Stimulated activated CD8-positive, alpha-beta memory T cell treated with anti-CD3 and anti-CD28 coated beads, Interleukin-7, amount 100 ng/mL, for 4 hours (primary cell): ENCODE measurements around the gene CEBPG.

ENCODE experiments used
- DNase-seq, 2 donors: peaks; one replicate each; pipeline ENCODE4 v3.0.0-alpha.2; 2020; ENCODE audit warnings: low read depth in 2 of 2

Gene CEBPG

DNA sequence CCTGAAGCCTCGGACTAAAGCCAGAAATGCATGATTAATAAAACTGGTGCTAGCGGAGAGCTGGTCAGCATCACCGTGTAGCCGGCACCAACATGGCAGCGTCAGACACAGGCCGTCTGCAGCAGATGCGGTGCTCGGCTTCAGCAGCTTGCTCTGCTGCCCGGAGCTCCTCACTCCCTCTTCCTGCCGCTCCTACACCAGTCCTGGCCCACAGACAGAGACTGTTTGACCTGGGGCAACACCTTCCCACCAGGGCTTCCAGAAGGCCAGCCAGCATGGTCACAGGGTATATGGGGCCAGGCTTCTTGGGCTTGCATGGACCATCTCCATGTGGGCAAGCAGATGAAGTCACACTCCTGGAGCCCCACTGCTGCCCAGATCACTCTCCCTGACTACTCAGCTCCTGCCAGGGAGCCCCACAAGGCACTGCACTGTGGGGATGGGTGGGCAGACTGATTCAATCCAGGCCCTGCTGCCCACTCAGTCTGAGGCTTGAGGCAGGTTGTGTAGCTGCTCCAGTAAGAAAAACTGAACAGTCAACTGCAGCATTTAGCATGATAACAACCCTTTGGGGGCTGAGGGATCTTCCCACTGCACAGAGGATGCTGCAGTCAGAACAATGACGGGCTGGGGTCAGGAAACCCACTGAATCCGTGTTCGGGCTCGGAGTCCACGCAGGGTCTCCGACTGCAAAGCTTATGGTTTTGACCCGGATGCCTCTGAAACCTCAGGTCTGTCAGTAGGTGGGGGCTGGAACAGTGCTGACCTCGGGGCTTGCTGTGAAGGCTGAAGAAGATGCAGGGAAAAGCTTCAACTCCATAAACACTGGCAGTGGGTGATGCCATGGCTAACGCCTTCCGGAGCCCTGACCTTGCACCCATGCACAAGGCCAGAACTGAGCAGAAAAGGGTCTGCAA, 45.6 kb downstream of the CEBPG start:
- no peak for DNase-seq

GRCh38 chr19:33419788-33420130, 46.2 kb downstream of the CEBPG start:
- DNase-seq, result no peak

GRCh38 chr19:33420821-33421220, 47.3 kb downstream of the CEBPG start:
- DNase-seq, result no peak

GRCh38 chr19:33421368-33421767, 47.9 kb downstream of the CEBPG start:
- no peak for DNase-seq

DNA sequence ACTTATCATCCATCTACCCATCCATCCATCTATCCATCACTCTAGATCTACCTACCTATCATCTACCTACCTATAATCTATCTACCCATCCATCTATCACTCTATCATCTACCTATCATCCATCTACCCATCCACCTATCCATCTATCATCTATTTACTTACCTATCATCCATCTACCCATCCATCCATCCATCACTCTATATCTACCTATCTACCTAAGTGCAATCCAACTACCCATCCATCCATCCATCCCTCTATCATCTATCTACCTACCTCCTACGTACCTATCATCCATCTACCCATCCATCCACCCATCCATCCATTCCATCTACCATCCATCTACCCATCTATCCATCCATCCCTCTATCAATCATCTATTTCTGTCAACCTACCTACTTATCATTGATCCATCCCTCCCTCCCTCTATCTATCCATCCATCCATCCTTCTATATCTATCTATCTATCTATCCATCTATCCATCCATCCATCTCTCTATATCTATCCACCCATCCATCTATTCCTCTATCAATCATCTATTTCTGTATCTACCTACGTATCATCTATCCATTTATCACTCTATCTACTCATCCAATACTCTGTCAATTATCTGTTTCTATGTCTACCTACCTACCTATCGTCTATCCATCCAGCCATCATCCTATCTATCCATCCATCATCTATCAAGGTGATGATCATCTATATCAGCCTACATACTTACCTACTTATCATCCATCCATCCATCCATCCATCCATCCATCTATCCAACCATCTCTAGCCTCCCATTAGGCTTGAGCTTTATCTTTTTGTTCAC, 49.1 kb downstream of the CEBPG start:
- DNase-seq, result no peak

DNA sequence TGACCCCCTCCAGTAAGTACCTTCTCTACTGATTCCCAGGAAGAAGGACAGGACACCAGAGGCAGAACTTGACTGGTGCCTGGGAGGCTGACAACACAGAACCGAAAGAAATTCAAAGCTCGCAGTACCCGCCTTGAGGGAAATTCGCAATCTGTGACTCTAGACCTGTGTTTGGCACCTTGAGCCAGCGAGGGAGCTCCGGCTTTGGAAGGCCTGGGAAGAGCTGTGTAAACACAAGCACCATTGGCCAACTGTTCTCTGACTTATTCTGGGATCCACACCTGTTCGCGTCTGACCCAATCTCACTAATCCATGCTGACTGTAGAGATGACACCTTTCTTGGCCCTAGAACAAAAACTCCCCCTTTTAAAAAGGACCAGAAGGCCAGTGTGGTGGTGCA, 50.7 kb downstream of the CEBPG start:
- no peak for DNase-seq

- DNase-seq, result no peak
Measured at GRCh38 chr19:33426621-33427361, 53.3 kb downstream of the CEBPG start.

DNA sequence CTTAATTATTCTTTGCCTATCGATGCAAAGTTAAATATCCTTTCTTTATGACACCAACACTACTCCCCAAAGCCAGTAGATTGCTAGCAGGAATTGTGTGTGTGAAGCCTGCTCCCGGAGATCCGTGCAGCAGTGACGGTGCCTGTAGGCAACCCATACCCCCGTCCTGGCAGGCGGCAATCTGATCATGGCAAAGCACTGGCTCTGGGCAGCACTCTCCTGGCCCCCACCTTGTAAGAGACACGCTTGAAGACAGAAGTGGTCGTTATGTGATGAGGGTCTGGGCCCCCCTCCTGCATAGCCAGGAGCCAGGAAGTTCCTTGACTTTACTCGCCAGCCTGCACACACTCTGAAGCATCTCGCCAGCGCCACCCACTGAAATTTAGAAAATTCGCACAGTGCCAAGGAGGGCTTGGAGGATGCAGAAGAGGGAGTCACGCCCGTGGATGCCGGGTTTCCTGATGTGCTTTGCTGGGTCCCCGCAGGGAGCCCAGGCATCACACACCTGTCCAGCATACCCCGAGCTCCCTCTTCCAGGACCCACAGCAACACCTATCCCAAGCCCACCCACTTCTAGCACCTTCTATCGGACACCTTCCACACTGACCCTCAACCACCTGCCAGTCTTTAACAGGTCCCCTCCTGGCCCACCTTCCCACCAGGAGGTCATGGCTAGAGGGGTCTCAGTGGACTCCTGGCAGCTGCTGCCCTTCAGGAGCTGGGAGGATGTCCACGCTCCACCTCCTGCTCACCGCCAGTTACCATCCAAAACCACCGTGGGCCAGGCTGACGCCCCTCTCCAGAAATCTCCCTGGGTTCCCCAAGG, 54.5 kb downstream of the CEBPG start:
- no peak for DNase-seq

- DNase-seq, result no peak
Measured at GRCh38 chr19:33428627-33429125, 55.2 kb downstream of the CEBPG start.

DNA sequence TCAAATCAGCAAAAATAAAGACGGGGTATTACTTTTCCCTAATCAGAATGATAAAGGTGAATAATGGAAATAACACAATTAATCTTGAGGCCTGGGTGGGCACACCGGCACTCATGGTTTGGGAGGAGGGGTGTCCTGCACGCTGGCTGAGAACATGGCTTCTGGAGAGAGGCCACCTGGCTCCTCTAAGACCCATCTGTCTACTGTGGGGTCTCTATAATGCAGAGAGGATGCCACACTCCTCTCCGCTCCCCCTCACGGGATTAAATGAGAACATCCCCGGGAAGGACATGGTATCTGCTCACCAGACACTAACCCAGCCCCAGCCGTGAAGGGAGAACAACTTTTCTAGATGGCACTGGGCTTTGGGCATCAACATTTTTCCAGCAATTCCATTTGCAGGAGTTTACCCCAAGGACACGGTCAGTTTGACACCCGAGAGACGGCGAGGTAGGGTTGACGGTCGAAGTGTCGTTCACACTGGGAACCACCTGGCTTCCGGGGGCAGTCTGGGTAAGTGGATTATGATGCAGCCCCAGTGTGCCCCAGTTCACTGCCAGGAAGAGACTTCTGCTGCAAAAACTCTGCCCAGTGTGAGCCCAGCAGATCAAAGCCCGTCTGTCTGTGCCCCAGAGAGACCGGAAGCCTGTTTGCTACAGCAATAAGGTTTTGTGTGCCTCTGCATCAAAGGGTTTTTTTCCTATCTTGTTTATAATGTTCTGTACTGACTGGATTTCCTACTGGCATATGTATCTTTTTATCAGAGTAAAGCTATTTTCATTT, 56.6 kb downstream of the CEBPG start:
- DNase-seq, result no peak

GRCh38 chr19:33430674-33431277, 57.3 kb downstream of the CEBPG start:
- peak in 1 of 2 donors; percentile 27 for DNase-seq

DNA sequence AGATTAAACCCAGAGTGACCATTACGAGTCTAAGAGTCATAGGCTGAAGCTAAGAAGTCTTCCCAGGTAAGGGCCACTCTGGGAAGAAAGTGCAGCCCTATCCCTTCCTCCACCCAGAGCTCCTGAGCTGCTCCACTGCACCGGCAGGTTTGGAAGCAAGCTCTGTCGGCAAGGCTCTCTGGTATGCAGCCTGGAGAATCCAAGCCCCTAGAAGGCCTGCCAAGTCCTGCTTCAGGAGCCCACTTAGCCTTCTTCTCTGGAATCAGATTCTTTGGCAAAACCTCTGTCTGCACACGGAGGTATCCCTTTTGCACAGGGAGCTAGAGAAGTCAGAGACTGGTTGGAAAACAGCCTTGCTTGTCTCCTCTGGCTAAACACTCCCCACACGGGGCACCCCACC, 58.5 kb downstream of the CEBPG start:
- no peak for DNase-seq
